ENCODE data around the gene PACS2.
"Not testable (repeated sequence)": the region's sequence is repeated elsewhere in the genome, so short reads cannot be mapped to it uniquely, and the experiment has no call there.

Gene PACS2

DNA sequence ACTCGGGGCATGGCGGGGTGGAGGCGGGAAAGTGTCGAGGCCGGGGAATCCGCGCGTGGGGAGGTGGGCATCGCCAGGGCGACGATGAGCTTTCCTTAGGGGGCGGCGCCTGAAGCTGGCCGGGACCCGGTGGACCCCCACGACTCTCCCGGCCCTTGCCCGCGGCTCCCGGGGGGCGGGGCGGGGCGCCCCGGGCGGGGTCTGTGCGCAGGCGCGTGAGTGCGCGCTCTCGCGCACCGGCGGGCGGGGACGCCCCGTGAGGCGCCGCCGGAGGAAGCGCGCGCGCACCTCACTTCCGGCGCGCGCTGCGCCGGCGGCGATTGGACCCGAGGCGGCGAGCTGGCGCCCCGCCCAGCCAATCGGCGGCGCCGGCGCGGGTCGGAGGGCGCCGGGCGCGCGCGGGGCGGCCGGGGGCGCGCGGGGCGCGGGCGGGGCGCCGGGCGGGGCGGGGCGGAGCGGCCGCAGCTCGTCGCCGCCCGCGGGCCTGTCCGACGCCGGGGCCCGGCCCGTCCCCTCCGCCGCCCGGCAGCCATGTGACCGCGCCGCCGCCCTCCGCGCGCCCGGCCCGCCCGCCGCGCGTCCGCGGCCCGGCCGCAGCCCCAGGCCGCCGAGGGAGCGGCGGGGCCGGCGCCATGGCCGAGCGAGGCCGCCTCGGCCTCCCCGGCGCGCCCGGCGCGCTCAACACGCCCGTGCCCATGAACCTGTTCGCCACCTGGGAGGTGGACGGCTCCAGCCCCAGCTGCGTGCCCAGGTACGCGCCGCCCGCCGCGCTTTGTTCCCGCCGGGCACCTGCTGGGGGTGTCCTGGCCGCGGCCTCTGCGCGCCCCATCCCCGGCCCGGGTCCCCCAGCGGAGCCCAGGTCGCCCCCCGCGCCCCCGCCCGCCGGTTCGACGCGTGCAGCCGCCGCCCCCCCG is at the start of gene PACS2:
Gene PACS2 (plus strand): TSS at position 462 of the 914 bp plus-strand sequence. CDS start 171 bp downstream, at position 633.
- DNase-seq (ENCODE audit: low read depth in 2 of 2, low spot score in 1 of 2) = peak; percentile 34 to 49

- DNase-seq (ENCODE audit: low read depth in 2 of 2, low spot score in 1 of 2) = no peak
These were observed 46.6 kb upstream of the PACS2 start for GRCh38 chr14:105267820-105268548.

DNA sequence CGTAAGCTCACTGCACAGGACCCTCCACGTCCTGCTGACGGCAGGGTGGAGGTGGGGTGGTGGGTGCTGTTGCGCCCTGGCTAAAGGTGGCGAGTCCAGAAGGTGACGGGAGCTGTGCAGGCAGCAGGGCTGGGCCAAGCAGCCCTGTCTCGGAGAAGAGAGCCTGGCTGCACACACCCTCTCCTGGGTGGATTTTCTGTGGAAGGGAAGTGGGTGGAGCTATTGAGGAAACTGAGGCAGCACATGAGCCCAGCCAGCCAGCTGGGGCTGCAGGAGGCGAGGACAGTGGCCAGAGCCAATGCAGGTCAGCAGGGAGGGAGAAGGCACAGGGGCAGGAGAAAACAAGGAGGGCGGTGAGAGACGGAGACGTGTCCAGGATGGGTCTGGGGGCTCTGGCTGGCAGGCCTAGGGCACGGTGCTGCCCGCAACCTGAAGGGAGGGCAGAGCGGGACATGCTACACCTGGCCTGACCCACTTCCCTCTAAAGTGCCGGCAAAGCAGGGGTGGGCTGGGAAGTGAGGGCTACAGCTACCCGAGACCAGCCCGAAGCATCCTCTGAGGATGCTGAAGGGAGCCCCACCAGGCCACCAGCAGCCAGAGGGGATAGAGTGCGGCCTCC is 45.7 kb upstream of the PACS2 start:
- DNase-seq (ENCODE audit: low read depth in 2 of 2, low spot score in 1 of 2) = no peak

DNA sequence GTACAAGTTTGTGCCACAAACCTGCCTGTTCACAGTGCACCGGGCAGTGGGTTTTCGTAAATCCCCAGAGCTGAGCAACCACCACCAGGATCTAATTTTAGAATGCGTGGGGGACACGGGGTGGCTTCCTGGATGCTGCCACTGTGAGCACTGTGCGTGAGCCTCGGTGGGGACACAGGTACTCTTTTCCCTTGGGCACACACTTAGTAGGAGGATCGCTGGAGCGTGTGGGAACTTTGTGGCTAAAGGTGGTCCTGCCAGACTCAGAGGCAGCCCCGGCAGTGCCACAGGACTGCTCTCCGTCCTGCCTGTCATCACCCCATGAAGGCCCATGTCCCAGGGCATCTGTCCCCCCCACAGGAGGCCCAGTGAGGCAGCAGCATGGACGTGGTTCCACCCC is 45.1 kb upstream of the PACS2 start:
- DNase-seq (ENCODE audit: low read depth in 2 of 2, low spot score in 1 of 2) = no peak

DNA sequence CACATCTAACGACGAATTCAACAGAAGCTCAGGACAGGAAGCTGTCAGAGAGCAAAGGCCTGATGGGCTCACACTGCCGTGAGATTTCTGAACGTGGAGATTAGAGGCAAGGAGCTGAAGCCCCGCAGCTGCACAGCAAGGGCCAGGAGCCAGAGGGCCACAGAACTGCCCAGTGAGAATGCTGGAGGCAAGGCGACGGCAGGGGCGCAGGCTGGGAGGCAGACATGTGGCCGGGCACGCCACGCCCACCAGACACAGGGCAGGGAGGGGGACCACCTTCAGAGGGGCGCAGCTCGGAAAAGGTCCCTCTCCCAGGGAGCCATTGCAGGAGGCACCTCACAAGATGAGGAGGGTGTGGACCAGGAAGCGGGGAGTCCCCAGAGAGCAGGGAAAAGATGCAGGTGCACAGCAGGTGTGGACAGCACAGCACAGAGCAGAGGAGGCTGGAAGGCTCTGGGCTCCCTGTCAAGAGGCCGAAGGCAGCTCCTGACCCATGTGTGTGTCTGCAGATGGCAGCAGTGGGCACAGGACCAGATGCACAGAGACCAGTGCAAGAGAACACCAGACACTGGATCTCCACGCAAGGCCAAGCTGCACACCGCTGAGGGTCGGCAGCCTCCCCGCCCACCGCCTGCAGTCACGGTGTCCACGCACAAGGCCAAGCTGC is 43.2 kb upstream of the PACS2 start:
- no peak for DNase-seq (ENCODE audit: low read depth in 2 of 2, low spot score in 1 of 2)

GRCh38 chr14:105272623-105273022 is 41.9 kb upstream of the PACS2 start:
- DNase-seq (ENCODE audit: low read depth in 2 of 2, low spot score in 1 of 2) = no peak

DNA sequence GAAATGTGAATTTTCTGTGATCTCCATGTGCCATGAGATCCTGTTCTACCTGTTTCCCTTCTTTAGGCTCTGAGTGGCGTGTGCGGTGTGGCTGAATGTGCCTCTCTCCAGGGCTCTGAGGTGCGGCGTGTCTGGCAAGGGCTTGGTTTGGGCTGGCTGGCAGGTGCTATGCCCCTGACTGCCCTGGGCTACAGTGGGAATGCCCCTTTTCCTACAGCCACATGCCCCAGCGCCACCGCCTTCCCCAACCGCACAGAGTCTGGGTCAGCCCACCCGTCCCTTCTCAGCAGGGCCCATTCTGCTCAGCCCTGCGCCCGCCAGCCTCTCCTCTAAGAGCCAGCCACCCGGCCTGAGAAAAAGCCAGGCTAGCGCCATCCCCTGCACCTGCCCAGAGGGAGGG is 41.5 kb upstream of the PACS2 start:
- DNase-seq (ENCODE audit: low read depth in 2 of 2, low spot score in 1 of 2) = no peak

- no peak for DNase-seq (ENCODE audit: low read depth in 2 of 2, low spot score in 1 of 2)
These were observed 39.9 kb upstream of the PACS2 start for GRCh38 chr14:105274637-105275036.

GRCh38 chr14:105275267-105275946 is 39.1 kb upstream of the PACS2 start:
- no peak for DNase-seq (ENCODE audit: low read depth in 2 of 2, low spot score in 1 of 2)

GRCh38 chr14:105277448-105277847 is 37.1 kb upstream of the PACS2 start:
- DNase-seq (ENCODE audit: low read depth in 2 of 2, low spot score in 1 of 2) = not testable (repeated sequence)

- DNase-seq (ENCODE audit: low read depth in 2 of 2, low spot score in 1 of 2) = no peak
These were observed 34.7 kb upstream of the PACS2 start for GRCh38 chr14:105279642-105280361.

DNA sequence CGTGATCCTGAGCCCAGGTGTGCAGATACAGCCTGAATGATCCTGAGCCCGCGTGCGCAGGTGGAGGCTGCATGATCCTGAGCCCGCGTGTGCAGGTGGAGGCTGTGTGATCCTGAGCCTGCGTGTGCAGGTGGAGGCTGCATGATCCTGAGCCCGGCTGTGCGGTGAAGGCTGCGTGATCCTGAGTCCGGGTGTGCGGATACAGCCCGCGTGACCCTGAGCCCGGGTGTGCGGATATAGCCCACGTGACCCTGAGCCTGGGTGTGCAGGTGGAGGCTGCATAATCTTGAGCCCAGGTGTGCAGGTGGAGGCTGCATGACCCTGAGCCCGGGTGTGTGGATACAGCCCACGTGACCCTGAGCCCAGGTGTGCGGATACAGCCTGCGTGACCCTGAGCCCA is 34.0 kb upstream of the PACS2 start:
- DNase-seq (ENCODE audit: low read depth in 2 of 2, low spot score in 1 of 2) = no peak

DNA sequence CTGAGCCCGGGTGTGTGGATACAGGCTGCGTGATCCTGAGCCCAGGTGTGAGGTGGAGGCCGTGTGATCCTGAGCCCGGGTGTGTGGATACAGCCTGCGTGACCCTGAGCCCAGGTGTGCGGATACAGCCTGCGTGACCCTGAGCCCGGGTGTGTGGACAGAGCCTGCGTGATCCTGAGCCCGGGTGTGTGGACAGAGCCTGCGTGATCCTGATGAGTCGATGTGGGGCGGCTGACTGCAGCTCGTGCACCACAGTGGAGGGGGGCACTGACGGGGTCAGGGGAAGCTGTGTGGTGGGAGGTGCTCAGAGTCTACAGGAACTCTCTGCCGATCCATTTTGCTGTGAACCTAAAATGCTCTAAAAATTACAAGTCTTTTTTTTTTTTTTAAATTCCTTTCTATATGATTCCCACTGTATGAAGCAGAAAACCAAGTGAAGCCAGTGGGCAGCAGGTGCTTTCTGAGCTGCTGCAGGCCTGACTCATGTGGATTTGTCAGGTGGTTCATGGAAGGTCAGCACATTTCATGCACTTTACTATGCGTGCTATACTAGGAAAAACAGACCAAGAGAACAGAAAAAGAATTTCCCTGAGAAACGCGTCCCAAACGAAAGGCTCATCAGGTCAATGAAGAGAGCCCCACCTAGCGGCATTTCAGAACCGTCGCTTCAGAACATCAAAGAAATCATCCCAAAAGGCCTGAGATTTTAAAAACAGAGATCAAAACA is 33.0 kb upstream of the PACS2 start:
- DNase-seq (ENCODE audit: low read depth in 2 of 2, low spot score in 1 of 2) = no peak

DNA sequence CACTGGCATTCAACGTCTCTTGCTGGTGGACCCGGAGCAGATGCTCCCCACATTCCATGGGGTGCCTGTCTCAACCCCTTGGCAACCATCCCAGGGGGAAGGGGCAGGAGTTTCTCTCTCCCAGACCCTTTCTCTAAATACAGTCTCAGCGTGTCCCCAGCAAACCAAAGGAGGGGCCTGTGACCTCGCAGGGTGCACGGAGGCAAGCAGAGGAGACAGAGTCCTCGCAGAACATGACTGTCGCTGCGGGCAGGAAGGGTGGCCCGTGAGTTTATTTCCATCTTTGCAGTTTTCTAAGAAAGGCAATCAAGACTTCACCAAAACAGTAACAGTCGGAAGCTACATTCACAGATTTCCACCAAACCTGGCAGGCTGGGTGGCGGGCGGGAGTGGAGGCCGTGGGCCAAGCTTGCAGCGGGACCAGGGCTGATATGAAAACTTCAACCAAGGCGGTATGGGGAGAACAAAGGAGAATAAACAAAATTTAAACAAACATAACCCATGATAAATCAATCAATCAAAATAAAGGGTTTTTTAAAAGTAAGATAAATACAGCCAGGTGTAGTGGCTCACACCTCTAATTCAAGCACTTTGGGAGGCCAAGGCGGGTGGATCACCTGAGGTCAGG is 32.3 kb upstream of the PACS2 start:
- no peak for DNase-seq (ENCODE audit: low read depth in 2 of 2, low spot score in 1 of 2)

DNA sequence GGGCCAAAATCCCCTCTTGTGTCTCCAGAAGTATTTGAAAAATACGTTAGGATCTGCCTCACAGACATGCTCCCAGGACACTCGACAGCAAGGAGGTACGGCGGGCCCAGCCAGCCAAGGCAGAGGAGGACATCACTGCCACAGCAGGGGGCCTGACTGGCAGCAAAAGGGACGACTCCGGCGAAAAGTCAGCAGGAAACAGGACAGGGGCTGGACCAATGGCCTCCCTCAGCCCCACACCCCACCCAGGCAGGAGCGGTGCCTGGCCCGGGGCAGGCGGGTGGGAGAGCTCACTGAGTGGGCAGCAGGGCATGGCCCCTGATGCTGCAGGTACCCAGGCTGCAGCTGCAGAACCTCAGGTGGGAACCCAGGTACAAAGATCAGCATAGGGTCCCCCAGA is 31.5 kb upstream of the PACS2 start:
- DNase-seq (ENCODE audit: low read depth in 2 of 2, low spot score in 1 of 2) = no peak

- DNase-seq (ENCODE audit: low read depth in 2 of 2, low spot score in 1 of 2) = no peak
These were observed 30.6 kb upstream of the PACS2 start for GRCh38 chr14:105283899-105284298.

- DNase-seq (ENCODE audit: low read depth in 2 of 2, low spot score in 1 of 2) = no peak
These were observed 29.4 kb upstream of the PACS2 start for GRCh38 chr14:105285174-105285573.

DNA sequence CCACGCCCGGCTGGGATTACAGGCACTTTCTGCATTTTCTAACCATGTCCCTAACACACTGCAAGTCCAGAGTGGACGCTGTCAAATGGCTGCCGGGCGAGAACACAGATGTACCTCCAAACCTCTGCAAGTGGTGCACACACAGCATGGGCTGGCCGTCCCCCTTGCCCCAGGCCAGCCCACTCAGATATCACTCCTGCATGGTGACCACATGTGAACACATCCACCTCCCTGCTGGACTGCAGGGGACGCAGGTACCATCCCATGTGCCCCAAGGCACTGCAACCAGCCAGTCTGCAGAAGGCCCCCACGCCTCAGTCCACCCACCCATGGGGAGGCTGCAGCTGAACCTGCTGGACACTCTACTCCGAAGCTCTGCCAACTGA is 27.8 kb upstream of the PACS2 start:
- no peak for DNase-seq (ENCODE audit: low read depth in 2 of 2, low spot score in 1 of 2)
